NB4 (cell line): ENCODE data around the gene TRIM16.
A peak's percentile ranks its signal among the peaks of the same experiment; 100 is the strongest.

ENCODE experiments used
- CTCF ChIP-seq: IDR thresholded peaks from one replicate; pipeline ENCODE4 v1.5.1; 2012; ENCODE audit warnings: low read depth, low read length
- MAX ChIP-seq: IDR thresholded peaks from 2 replicates; pipeline ENCODE4 v1.6.1; 2011; ENCODE audit warnings: low read depth, low read length
- MYC ChIP-seq: IDR thresholded peaks from 2 replicates; pipeline ENCODE4 v1.6.1; 2011; ENCODE audit warnings: low read depth, low read length

- TF ChIP-seq CTCF (peak; percentile 8), MAX (peak; percentile 99), MYC (peak; percentile 80)
Observed at GRCh38 chr17:15651583-15652110, 32.5 kb downstream of the TRIM16 start.
